GM18951 (cell line): Measurements from ENCODE around the gene KCNK1.

Experiments used
- POLR2A ChIP-seq: IDR thresholded peaks from 4 replicates; pipeline ENCODE4 v1.6.1; 2011; ENCODE audit warnings: mild to moderate bottlenecking; ENCODE audit not compliant: insufficient read length, insufficient read depth; ENCODE audit errors: extremely low read depth
- in situ Hi-C: fragments of 300-500 bp; cut with MboI; formaldehyde crosslinking; loops from one replicate; pipeline ENCODE4 v1.12.0; 2022; ENCODE audit warnings: low sequenced_read_pairs, mixed read lengths, inconsistent platforms; ENCODE audit not compliant: unreplicated experiment

KCNK1 gene

DNA sequence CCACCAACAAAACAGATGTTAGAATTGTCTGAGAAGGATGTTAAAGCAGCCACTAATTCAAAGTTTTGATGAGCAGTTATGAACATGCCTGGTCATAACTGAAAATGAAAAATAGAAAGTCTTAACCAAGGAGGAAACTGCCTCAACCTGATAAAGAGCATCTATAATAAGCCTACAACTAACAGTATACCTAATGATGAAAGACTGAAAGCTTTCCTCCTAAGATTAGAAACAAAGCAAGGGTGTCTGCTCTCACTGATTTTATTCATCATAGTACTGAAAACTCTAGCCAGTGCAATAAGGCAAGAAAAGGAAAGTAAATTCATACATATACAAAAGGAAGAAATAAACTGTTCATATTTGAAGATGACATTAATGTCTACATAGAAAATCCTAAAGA lies 82.0 kb downstream of the KCNK1 start:
- TF ChIP-seq POLR2A = no peak
- in situ Hi-C loops = no loop called here

DNA sequence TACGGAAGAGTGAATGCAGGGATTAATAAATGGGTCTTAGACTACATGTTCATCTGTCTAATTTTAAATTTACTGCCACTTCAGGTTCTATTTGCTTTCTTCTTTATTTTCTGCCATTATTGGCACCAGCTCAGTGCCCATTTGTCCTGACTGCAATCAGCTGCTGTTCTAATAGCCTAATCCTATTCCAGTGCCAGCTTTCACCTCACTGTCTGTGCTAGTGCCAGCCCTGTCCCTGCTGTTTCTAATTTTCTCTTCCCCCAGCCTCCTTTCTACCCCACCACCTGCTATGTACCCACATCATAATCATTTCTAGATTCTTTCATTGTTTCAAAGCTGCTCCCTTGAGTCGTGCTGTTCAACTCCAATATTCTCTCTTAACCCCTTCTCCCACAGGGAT lies 86.4 kb downstream of the KCNK1 start:
- in situ Hi-C loops = no loop called here

DNA sequence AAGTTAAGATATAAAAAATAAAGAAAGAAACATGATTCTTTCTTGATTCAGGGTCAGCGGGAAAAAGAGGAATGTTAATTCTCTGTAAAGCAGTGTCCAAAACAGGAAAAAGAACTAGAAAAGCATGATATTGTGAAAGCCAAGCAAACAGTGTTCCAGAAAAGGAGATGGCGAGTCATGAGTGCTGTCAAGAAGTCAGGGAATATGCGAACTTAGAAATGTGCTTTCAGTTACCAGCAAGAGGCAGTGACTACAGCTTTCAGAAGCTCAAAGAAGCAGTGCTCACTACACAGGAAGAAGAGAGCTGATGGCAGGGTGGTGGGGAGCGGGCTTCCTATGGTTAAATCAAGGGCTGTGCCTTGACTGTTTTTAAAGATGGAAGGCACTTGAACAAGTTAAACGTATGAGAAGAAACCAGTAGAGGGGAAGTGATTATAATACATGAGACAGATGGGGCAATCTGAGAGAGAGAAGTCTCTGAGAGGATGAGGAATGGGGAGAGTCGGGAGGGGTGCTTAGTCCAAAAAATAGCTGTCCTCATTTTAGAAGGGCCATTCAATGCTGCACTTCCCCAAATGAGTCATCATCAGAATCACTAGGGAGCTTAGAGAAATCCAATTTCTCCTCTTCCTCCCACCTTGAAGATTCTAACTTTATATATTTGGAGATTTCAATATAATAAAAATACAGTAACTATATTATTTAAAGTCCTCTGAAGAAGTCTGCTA lies 90.4 kb downstream of the KCNK1 start:
- TF ChIP-seq POLR2A = no peak
- in situ Hi-C loops = no loop called here

More for the DNA sequence above, 86.4 kb downstream of the KCNK1 start:
- TF ChIP-seq POLR2A = no peak

DNA sequence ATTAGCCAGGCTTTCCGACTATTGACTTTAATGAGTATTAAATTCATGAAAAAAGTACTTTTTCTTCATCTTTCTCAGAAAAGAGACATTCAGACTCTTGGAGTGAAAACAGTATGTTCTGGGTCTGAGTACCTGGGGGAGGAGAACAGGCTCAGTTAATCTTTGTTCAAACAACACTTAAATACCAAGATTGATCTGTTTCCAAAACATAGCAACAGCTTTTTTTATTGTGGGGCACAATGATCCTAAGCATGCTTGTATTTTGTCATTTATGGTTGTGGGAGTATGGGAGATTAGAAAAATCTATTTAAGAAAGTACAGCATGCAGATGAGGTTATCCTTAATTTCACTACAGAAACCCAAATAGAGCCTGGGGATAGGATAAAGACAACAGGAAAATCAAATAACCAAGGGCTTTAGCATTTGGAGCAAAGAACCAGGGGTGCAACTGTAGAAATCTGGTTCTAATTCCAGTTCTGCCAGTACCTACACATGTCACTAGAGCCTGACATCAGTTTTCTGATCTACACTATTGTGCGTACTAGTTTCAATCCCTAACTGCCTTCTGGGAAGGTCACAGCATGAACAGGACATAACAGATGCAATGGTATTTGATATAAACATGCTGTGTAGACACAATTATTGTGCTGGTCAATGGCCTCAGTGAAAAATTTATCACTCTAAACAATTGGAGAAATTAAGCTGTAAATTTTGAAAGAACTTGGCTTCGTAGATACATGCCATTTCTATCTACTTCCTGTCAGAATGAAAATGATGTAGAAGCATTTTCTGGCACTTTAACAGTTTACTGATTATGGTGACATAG lies 91.2 kb downstream of the KCNK1 start:
- in situ Hi-C loops = no loop called here
- TF ChIP-seq POLR2A = no peak

DNA sequence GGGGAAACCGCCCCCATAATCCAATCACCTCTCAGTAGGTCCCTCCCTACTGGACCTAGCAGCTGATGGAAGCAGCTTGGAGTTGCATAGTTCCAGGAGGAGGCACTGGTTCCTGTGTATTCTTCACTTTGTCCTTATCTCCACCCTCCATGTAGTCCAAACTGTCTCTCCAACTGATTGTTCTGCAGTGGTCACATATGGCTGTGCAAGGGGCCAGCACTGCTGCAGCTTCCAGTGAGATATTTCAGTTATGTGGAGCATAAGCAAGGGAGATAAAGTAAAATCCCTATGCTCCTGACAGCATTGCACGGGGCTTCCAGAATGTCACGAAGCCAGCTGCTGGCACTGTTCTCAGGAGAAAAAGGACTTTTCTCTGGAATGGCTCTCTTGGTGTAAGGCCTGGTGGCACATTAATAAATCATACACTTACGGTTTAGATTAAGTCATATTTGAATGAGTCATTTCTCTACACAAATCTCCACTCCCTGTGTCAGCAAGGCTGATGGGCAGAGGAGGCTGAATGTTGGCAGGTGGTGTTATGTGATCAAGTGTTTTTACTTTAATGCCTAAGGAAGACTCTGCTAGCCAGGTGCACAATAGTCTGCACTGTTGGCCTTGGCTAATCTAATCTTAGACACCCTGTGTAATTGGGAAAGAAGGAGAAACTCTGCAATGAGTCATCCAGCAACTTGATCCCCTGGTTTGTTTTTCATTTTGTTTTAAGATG lies 93.4 kb downstream of the KCNK1 start:
- TF ChIP-seq POLR2A = no peak
- in situ Hi-C loops = no loop called here

DNA sequence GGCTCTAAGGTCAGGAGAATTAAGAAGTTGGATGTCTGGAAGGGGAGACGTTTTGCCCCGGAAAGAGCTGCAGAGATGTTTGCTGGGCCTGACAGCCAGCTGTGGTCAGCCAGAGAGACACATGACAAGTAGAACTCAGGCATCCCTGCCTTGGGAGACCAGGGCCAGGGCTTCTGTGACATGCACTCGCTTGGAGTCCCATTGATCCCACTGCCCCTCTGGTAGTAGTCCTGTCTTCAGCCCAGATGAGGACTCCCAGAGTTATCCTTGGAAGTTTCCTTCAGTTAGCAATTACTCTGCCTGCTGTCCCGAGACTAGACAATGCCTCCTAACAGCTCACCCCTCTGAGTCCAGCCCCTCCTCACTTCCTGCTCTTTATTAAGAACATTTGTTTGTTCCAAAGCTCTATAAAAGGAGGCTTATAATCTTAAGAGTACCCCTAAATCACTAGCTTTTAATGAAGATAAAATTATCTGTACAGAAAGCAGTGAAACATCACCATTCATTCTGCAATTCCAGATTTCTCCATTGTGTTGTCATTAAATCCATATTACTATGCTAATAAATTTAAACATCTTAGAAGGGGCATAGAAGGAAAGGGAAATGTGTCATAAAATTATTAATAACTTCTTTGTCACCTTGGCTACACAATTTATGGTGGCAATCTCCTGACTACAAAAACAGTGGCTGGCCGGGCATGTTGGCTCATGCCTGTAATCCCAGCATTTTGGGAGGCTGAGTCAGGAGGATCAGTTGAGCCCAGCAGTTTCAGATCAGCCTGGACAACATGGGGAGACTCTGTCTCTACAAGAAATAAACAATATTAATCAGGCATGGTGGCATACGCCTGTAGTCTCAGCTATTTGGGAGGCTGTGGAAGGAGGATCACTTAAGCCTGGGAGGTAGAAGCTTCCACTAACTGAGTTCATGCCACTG lies 94.2 kb downstream of the KCNK1 start:
- in situ Hi-C loops = no loop called here

DNA sequence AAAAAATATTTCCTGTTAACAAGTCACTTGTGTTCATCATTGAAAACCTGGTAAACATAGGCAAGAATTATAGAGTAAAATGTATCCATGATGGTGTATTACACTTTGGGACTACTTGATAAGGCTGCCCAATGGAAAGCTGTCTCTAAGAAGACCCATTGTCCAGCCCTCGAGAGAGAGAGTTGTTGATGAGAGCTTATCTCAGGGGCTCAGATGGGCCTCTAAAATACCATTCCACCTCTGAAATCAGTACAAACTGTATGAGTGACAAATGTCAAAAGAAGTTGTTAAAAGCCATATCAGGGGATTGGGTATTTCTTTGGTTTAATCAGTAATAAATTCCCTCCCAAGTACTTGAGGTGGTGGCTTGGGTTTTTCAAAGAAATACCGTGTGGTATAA lies 96.1 kb downstream of the KCNK1 start:
- in situ Hi-C loops = no loop called here

More for the DNA sequence above, 94.2 kb downstream of the KCNK1 start:
- no peak for TF ChIP-seq POLR2A

DNA sequence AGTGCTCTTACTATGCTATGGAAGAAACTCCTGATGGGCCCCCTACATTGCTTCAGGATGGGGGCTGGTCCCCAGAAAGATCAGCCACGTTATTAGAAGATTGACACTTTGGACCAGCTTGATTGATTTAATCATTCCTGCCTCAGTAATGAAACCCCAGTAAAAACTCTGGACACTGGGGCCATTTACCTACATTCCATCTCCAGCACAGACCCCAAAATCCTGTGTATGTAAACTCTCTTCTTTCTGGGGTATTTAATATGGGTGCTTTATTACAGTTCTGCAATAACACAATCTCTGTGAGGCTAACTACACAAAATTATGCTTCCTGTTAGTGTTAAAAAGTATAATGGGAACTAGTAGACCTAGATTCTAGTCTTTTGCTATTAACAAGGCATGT lies 96.6 kb downstream of the KCNK1 start:
- no peak for TF ChIP-seq POLR2A
- in situ Hi-C loops = no loop called here

More for the DNA sequence above, 96.1 kb downstream of the KCNK1 start:
- no peak for TF ChIP-seq POLR2A

DNA sequence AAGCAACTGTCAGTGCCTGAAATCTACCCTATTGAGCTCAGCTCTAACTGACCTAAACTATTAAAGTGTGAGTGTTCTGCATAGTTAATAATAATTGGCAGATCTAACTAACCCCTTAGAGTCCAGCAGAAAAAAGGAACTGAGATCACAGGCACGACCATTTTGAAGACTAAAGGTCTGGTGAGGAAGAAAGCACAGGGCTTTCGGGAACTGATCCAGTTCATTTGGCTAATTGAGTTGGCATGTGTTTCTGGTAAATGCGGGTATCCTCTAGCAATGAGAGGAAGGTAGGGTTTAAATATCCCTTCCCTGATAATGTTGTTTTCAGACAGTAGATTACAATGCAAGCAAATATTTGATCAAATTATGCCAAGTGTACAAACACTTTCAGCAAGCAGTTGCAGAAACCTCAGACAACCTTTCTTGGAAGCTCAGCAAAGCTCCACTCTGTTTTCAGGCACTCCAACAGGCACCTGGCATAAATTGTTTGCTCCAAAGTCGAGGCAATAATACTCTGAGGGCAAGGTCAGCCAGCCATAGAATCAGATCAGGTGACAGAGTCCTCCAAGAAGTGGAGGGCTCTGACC lies 100.8 kb downstream of the KCNK1 start:
- no peak for TF ChIP-seq POLR2A
- in situ Hi-C loops = no loop called here

DNA sequence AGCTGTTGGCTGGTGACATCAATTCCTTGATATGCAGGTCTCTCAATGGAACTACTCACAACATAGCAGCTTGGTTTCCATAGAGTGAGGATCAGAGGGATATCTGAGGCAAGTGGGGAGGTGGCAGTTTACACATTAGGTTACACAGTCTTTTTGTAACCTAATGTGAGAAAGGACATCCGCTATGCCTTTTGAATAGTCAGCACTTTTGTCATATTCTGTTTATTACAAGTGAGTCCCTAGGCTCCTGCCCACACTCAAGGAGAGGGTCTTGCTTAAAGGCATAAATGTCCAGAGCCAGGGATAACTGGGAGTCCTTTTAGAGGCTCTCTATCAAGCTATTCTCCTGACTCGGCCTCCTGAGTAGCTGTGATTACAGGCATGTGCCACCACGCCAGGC lies 104.2 kb downstream of the KCNK1 start:
- in situ Hi-C loops = no loop called here
- TF ChIP-seq POLR2A = no peak

DNA sequence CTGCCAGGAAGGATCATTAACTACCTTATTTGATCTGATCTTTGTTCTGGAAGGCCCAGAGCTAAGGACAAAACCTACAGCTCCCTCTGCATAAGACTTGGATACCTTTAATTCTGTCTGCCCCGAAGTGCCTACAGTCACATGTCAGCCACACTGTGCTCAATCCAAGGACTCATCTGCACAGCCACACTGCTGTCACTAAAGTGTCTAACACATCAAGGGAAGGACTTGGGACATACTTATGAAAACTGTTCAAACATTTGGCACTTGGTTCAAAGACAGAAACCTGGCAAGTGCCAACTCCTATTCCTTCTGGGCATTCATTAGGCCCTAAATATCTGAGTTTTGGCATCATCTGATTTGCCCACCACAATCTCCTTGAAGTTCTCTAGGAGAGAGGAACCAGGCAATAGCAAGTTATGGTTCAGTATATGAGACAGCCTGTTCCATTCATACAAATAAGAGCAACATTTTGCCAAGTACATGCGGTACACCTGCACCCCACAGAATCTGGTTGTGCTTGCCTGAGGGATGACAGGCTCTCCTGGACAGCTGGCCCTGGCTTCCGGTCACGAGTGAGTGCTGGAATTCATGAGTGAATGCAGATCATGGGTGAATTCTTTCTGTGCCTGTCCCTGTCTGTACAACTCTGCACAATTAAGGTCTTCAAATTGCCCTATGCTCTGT lies 105.9 kb downstream of the KCNK1 start:
- TF ChIP-seq POLR2A = no peak
- in situ Hi-C loops = no loop called here

DNA sequence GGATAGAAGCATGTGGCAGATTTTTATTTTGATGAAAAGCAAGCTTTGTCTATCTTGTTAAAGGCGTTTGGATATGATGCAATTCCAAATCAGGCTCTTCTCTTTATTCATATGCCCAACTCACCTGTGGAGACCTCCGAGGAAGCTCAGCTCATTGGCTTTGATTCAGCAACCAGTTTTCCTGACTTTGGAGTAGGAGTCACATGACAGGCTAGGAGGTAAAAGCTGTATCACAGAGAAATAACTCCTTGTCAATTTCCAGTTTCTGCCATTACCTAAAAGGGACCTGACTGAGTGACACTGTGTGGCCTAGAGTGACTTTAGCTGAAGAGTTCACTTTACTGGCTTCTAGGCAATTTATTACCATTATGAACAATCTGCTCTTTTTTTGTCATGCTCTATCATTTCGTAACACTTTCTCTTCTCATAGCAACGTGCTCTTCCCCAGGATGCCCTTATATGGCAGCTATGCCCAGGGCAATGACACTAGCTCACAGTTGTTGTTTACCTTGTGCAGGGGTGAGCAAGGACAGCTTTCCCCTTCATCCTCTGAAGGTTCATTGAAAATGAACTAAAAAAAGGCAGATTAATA lies 107.2 kb downstream of the KCNK1 start:
- TF ChIP-seq POLR2A = no peak
- in situ Hi-C loops = no loop called here
